Suprapubic skin (tissue), 4 donors: Measurements from ENCODE around the gene ARF3. TPM values are rescaled to one million over a fixed set of nuclear protein-coding genes. Genes with fewer than 3 reads are reported as not detected.

Source experiments
- DNase-seq, 2 donors: peaks; one replicate each; pipeline ENCODE4 v3.0.0-alpha.2; 2019; ENCODE audit warnings: low spot score in 2 of 2
- H3K27ac ChIP-seq: fragments of 200-600 bp; sonication (generic); one replicate; pipeline ENCODE4 v1.5.1; 2019
- H3K27me3 ChIP-seq: fragments of 200-600 bp; sonication (generic); one replicate; pipeline ENCODE4 v1.5.1; 2019
- H3K36me3 ChIP-seq: fragments of 200-600 bp; sonication (generic); one replicate; pipeline ENCODE4 v1.5.1; 2019
- H3K4me1 ChIP-seq: fragments of 200-600 bp; sonication (generic); one replicate; pipeline ENCODE4 v1.5.1; 2019
- H3K4me3 ChIP-seq: fragments of 200-600 bp; sonication (generic); one replicate; pipeline ENCODE4 v1.5.1; 2019; ENCODE audit warnings: mild to moderate bottlenecking
- H3K9me3 ChIP-seq: fragments of 200-600 bp; sonication (generic); one replicate; pipeline ENCODE4 v1.5.1; 2019
- EP300 ChIP-seq: sonication (generic); formaldehyde crosslinking; IDR thresholded peaks from one replicate; pipeline ENCODE4 v1.6.1; 2017; ENCODE audit warnings: antibody characterized with exemption
- POLR2A ChIP-seq, 2 donors: fragments of 450-650 bp; IDR thresholded peaks; one replicate each; pipeline ENCODE4 v1.6.1; 2017; ENCODE audit warnings: antibody characterized with exemption in 2 of 2, mild to moderate bottlenecking in 2 of 2, moderate library complexity in 2 of 2
- POLR2AphosphoS5 ChIP-seq, 3 donors: sonication (generic); formaldehyde crosslinking; IDR thresholded peaks; one replicate each; pipeline ENCODE4 v1.6.1; 2017; ENCODE audit warnings: antibody characterized with exemption in 3 of 3
- WGBS: methylation state at CpG from one replicate; pipeline ENCODE4 v1.1.5; 2018; 5-methylcytosine and 5-hydroxymethylcytosine counted together
- total RNA-seq, 4 donors: library from RNA; depleted of rRNA; stranded (reverse); fragments of >200 nt; gene quantifications; one replicate each; pipeline ENCODE4 v1.1.0, GENCODE V29; 2016
- TF ChIP-seq, protein P1 (sequence below), 2 donors: fragments of 200-600 bp in 1 of 2; fragments of 450-650 bp in 1 of 2; sonication (generic) in 1 of 2; IDR thresholded peaks; one replicate each; pipeline ENCODE4 v1.5.1; 2016 to 2019; ENCODE audit warnings: antibody characterized with exemption in 2 of 2, mild to moderate bottlenecking in 1 of 2, moderate library complexity in 1 of 2

The ARF3 gene
- total RNA-seq = 10 to 100 TPM; 78.3 to 98.7 (median 87.7) TPM

- Histone ChIP-seq H3K4me3 (peak within 1 kb of the TSS; percentile 62), H3K4me1 (peaks cover 28% of the 10 kb centered on the region), H3K27me3 (no peaks in the 10 kb centered on the region), H3K36me3 (no peaks in the 10 kb centered on the region), H3K27ac (peak within 1 kb of the TSS; percentile 66), H3K9me3 (no peaks in the 10 kb centered on the region)
- DNase-seq = peak; percentile 96
- under 1% methylated on average over 38 of the region's 58 CpGs for WGBS
- TF ChIP-seq POLR2AphosphoS5 (IDR thresholded peaks at IDR 0.05) (peak in 1 of 3 donors; percentile 24), EP300 (no peak)
These were observed at the start of gene ARF3 for GRCh38 chr12:48957141-48958048. TSS of gene ARF3 (minus strand) at chr12:48957487. CDS start at chr12:48941095, 16,392 bp downstream.

DNA sequence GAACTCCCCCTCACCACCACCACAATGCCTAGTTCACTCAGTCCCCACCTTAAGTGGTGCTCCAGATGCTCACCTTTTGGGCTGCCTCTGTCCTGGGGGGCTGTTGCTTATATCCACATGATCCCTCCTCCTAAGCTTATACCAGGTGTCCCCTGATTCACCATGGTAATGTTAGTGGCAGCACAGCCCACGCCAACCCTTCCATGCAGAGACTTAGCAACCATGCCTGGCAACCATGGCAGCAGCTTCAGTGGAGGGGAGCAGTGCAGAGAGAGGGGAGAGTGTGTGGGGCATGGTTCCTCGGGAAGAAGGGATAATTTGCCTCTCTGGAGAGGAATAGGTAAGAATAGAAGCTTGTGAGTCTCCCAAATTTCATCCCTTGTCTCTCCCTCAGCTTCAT, 43.1 kb upstream of the ARF3 start:
- peaks cover 38% of the 10 kb centered on the region for H3K4me1 ChIP-seq
- no peaks in the 10 kb centered on the region for H3K9me3 ChIP-seq
- no peak for TF ChIP-seq POLR2A (IDR thresholded peaks at IDR 0.05)
- TF ChIP-seq POLR2AphosphoS5 (IDR thresholded peaks at IDR 0.05) = no peak
- TF ChIP-seq, protein P1, sequence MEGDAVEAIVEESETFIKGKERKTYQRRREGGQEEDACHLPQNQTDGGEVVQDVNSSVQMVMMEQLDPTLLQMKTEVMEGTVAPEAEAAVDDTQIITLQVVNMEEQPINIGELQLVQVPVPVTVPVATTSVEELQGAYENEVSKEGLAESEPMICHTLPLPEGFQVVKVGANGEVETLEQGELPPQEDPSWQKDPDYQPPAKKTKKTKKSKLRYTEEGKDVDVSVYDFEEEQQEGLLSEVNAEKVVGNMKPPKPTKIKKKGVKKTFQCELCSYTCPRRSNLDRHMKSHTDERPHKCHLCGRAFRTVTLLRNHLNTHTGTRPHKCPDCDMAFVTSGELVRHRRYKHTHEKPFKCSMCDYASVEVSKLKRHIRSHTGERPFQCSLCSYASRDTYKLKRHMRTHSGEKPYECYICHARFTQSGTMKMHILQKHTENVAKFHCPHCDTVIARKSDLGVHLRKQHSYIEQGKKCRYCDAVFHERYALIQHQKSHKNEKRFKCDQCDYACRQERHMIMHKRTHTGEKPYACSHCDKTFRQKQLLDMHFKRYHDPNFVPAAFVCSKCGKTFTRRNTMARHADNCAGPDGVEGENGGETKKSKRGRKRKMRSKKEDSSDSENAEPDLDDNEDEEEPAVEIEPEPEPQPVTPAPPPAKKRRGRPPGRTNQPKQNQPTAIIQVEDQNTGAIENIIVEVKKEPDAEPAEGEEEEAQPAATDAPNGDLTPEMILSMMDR (IDR thresholded peaks at IDR 0.05) = no peak
- no peak for TF ChIP-seq EP300
- peaks cover 21% of the 10 kb centered on the region for H3K27me3 ChIP-seq
- DNase-seq = no peak
- 82% methylated on average over 2 of the region's 2 CpGs for WGBS
- H3K4me3 ChIP-seq = no peak overlapping the region
- H3K36me3 ChIP-seq = peaks cover 43% of the 10 kb centered on the region
- no peak overlapping the region for H3K27ac ChIP-seq

DNA sequence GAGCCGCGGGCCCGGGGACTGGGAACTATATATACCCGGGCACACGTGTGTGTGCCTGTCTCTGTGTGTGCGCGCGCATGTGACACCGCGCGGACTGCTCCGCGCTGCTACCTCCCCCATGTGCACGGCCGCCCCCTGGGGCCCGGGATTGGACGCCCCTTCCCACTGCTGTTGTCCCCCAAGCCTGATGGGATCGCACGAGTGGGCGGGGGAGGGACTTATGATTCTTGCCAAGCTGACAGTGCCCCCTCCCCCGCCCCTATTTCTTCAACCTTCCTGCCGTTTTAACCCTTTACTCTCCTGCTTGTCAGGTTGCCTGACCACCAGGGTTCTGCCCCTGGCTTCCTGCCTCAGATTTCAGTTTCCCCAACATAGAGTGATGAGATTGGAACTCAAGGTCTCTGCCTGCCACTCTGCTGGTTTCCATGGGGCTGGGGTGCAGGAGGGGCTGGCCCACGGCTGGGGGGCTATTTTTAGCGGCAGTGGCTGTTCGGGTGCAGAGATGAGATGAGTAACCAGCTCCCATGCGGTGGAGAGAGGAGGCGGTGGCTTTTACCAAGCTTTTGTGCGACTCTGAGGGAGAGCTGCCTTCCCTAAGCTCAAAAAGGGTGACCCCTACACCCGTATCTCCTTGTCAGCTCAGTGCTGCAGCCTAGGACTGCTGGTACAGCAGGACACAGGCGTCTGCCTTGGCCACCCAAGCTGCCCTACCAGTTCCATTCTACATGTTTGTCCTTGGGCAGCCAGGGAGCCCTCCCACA, 42.3 kb upstream of the ARF3 start, which contains the start of gene DDN:
Gene DDN, minus strand, starts transcription at position 5 of the 761 bp plus-strand sequence. CDS start 88 bp downstream, outside the sequence.
- peaks cover 44% of the 10 kb centered on the region for H3K4me1 ChIP-seq
- WGBS = 0% methylated on average over 10 of the region's 30 CpGs
- peaks cover 29% of the 10 kb centered on the region for H3K27me3 ChIP-seq
- peaks cover 35% of the 10 kb centered on the region for H3K36me3 ChIP-seq
- no peaks in the 10 kb centered on the region for H3K9me3 ChIP-seq
- peak within 1 kb of the TSS; percentile 52 for H3K4me3 ChIP-seq
- no peak within 1 kb of the TSS for H3K27ac ChIP-seq
- TF ChIP-seq, protein P1 (IDR thresholded peaks at IDR 0.05) = no peak
- no peak for TF ChIP-seq POLR2AphosphoS5 (IDR thresholded peaks at IDR 0.05)
- TF ChIP-seq EP300 = no peak
- no peak for TF ChIP-seq POLR2A (IDR thresholded peaks at IDR 0.05)
- no peak for DNase-seq

DNA sequence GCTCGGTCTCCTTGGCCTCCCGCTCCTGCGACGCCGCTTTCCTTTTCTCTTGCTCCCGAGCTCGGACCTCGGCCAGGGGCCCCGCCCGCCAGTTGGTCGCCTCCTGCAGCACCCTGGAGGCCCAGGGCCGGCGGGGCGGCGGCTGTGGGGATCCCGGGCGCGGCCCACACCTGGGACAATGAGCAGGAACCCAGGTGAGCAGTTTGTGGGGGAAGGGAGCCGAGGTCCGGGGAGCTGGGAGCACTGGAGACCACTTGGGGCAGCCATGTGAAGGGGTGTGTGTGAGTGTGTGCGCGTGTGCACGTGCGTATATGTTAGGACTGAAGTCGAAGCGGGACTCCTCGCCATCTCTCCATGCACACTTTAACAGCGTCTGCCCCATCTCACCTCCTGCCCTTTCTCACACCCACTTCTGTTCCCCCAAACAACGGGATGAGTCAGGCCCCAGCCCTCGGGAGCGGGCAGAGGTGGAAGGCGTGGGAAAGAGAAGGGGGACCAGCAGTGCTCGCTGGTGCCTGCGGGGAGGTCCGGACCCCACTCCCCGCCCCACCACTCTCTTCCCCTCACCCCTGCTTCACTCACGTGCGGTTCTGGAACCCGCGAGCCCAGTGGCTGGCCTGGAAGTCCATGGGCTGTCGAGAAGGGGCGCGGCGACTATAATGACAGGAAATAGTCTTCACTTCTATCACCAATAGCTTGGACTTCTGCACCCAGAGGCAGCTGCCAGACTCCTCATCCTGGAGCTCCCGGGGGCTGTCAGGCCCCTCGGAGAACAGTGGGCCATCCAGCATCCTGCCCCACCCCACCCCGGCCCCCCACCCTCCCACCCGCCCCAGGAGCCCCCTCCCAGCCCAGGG, 41.4 kb upstream of the ARF3 start:
- Histone ChIP-seq H3K27me3 (peaks cover 34% of the 10 kb centered on the region), H3K36me3 (peaks cover 26% of the 10 kb centered on the region), H3K9me3 (no peaks in the 10 kb centered on the region), H3K4me3 (peak overlapping the region; percentile 52), H3K4me1 (peaks cover 44% of the 10 kb centered on the region), H3K27ac (no peak overlapping the region)
- TF ChIP-seq EP300 (no peak), POLR2AphosphoS5 (IDR thresholded peaks at IDR 0.05) (no peak), POLR2A (IDR thresholded peaks at IDR 0.05) (no peak)
- TF ChIP-seq, protein P1 (IDR thresholded peaks at IDR 0.05) = no peak
- no peak for DNase-seq
- WGBS = 0% methylated on average over 16 of the region's 48 CpGs
